HG02884 (cell line): ENCODE measurements around the gene ADAMTS16.

Experiments used
- ATAC-seq: cut with Tn5 transposase; IDR thresholded peaks from one replicate; pipeline ENCODE4 v1.9.1; 2021; ENCODE audit warnings: mild to moderate bottlenecking, moderate library complexity; ENCODE audit not compliant: unreplicated experiment

ADAMTS16 gene

GRCh38 chr5:5306696-5307095 is 166.6 kb downstream of the ADAMTS16 start:
- no peak for ATAC-seq

- no peak for ATAC-seq
Measured at GRCh38 chr5:5308319-5308718, 168.2 kb downstream of the ADAMTS16 start.

- ATAC-seq: no peak
Measured at GRCh38 chr5:5309645-5310044, 169.5 kb downstream of the ADAMTS16 start.

GRCh38 chr5:5313101-5313635 is 173.0 kb downstream of the ADAMTS16 start:
- no peak for ATAC-seq

- no peak for ATAC-seq
Measured at GRCh38 chr5:5314166-5314565, 174.0 kb downstream of the ADAMTS16 start.

GRCh38 chr5:5314626-5315025 is 174.5 kb downstream of the ADAMTS16 start:
- no peak for ATAC-seq

- ATAC-seq: no peak
Measured at GRCh38 chr5:5315068-5315980, 175.2 kb downstream of the ADAMTS16 start.

- no peak for ATAC-seq
Measured at GRCh38 chr5:5316334-5316733, 176.2 kb downstream of the ADAMTS16 start.

- no peak for ATAC-seq
Measured at GRCh38 chr5:5317976-5318375, 177.8 kb downstream of the ADAMTS16 start.

- no peak for ATAC-seq
Measured at GRCh38 chr5:5318426-5319190, 178.5 kb downstream of the ADAMTS16 start.

- no peak for ATAC-seq
Measured at GRCh38 chr5:5320062-5320805, 180.1 kb downstream of the ADAMTS16 start.

GRCh38 chr5:5321137-5321536 is 181.0 kb downstream of the ADAMTS16 start:
- ATAC-seq: no peak

- ATAC-seq: no peak
Measured at GRCh38 chr5:5323551-5323950, 183.4 kb downstream of the ADAMTS16 start.

- no peak for ATAC-seq
Measured at GRCh38 chr5:5326115-5326758, 186.1 kb downstream of the ADAMTS16 start.

- no peak for ATAC-seq
Measured at GRCh38 chr5:5327126-5327525, 187.0 kb downstream of the ADAMTS16 start.

- no peak for ATAC-seq
Measured at GRCh38 chr5:5330728-5331452, 190.8 kb downstream of the ADAMTS16 start.

GRCh38 chr5:5331848-5332247 is 191.7 kb downstream of the ADAMTS16 start:
- ATAC-seq: no peak

GRCh38 chr5:5332287-5332686 is 192.2 kb downstream of the ADAMTS16 start:
- no peak for ATAC-seq

GRCh38 chr5:5335107-5335506 is 195.0 kb downstream of the ADAMTS16 start:
- ATAC-seq: no peak
